Measurements from ENCODE around the gene LYPD6B. TPM values are rescaled to one million over a fixed set of nuclear protein-coding genes. Genes with fewer than 3 reads are reported as not detected.

The LYPD6B gene
- total and polyA plus RNA-seq, 7 experiments from 2014 or later = 0.37 to 1.7 TPM; not detected in 5

DNA sequence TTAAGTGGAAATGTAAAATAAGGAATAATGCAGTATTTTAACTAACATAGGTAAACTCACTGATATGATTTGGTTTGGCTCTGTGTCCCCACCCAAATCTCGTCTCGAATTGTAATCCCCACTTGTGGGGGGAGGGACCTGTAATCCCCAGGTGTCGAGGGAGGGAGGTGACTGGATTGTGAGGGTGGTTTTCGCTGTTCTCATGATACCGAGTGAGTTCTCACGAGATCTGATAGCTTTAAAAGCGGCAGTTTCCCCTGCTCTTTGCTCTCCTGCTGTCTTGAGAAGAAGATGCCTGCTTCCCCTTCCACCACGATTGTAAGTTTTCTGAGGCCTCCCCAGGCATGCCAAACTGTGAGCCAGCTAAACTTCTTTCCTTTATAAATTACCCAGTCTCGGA lies 182.5 kb downstream of the LYPD6B start:
- Mint-ChIP-seq H3K36me3 (no peaks in the 10 kb centered on the region), H3K27ac (peak overlapping the region in 1 of 9 donors; percentile 17), H3K4me3 (no peak overlapping the region), H3K27me3 (peaks cover 0 to 13% (median 8%) of the 10 kb centered on the region in 5 donors), H3K4me1 (peaks cover 0 to 2% (median 0%) of the 10 kb centered on the region in 7 donors), H3K9me3 (peaks cover 0 to 2% (median 0%) of the 10 kb centered on the region in 11 donors)
- intact Hi-C loops (cut with micrococcal nuclease) = no loop called here
- no peaks in the 10 kb centered on the region for H3K36me3 ChIP-seq (ENCODE audit: control insufficient read depth in 2 of 3, insufficient read depth in 3 of 3, low read length in 3 of 3)
- no peak overlapping the region for H3K4me3 ChIP-seq (ENCODE audit: low read length)
- DNase-seq (no peak), ATAC-seq (no peak)
- POLR2A ChIA-PET = no interaction called here
- no peak overlapping the region for H3K27ac ChIP-seq (ENCODE audit: low read depth, low read length)
- H3K9me3 ChIP-seq (ENCODE audit: control insufficient read depth in 2 of 3, low read length in 3 of 3) = no peaks in the 10 kb centered on the region
- CTCF ChIA-PET = no interaction called here
- H3K27me3 ChIP-seq (ENCODE audit: control insufficient read depth in 2 of 2, insufficient read depth in 2 of 2, low read length in 2 of 2) = no peaks in the 10 kb centered on the region
- no peaks in the 10 kb centered on the region for H3K4me1 ChIP-seq (ENCODE audit: control insufficient read depth in 2 of 2, insufficient read depth in 2 of 2, low read length in 2 of 2)

DNA sequence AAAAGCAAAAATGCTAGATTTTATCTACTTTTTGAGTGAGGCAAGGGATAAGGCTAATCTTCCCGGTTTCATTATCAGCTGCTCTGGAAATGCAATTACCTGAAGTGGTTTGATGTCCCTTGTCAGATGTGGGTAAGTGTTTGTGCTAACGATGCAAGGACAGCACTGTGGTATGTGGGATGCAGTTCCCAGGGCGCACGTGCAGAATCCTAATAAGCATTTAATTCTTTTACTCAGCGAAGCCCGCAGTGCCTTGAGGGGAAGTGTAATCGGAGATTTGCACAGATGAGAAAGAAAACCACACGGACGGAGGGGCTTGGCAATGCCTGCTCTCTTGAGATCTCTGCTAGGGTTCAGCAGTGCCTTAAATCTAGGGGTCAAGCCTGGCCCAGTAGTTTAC lies 183.4 kb downstream of the LYPD6B start:
- intact Hi-C loops (cut with micrococcal nuclease) = no loop called here
- Mint-ChIP-seq H3K9me3 (peaks cover 0 to 2% (median 0%) of the 10 kb centered on the region in 11 donors), H3K27ac (no peak overlapping the region), H3K4me3 (no peak overlapping the region), H3K4me1 (peaks cover 0 to 2% (median 0%) of the 10 kb centered on the region in 7 donors), H3K27me3 (peaks cover 4 to 20% (median 13%) of the 10 kb centered on the region in 5 donors), H3K36me3 (no peaks in the 10 kb centered on the region)
- DNase-seq = no peak
- ChIA-PET CTCF (no interaction called here), POLR2A (no interaction called here)
- H3K9me3 ChIP-seq (ENCODE audit: control insufficient read depth in 2 of 3, low read length in 3 of 3) = no peaks in the 10 kb centered on the region
- no peak overlapping the region for H3K4me3 ChIP-seq (ENCODE audit: low read length)
- no peaks in the 10 kb centered on the region for H3K4me1 ChIP-seq (ENCODE audit: control insufficient read depth in 2 of 2, insufficient read depth in 2 of 2, low read length in 2 of 2)
- H3K27me3 ChIP-seq (ENCODE audit: control insufficient read depth in 2 of 2, insufficient read depth in 2 of 2, low read length in 2 of 2) = no peaks in the 10 kb centered on the region
- no peaks in the 10 kb centered on the region for H3K36me3 ChIP-seq (ENCODE audit: control insufficient read depth in 2 of 3, insufficient read depth in 3 of 3, low read length in 3 of 3)
- ATAC-seq = no peak
- no peak overlapping the region for H3K27ac ChIP-seq (ENCODE audit: low read depth, low read length)

DNA sequence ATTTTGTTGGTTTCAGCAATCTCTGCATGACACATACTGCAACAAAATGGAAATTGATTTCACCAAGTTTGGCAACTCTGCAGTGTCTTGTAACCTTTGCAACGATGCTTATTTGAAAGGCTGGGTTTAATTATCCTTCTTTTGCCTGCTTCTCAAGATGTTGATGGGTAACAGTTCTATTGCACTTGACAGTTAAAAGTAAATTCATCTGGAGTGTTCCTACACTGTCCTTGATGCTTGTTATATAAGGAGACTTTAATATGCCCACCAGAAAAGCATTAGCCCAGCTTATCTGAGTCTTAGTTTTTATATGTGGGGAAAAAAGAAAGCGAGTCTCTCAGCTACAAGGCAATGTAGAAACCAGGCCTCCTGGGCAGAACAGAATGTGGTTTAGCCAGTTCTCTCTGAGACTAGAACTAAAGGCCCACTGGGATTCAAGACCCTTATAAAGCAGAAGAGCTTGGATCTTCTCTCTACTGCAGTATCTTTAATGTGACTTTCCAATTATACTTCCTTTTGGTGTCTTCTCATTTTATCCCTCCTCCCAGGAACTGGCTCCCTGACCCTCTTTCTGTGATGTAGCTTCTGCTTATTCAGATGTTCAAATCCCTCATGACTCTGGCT lies 185.1 kb downstream of the LYPD6B start:
- ATAC-seq (no peak), DNase-seq (no peak)
- Histone ChIP-seq H3K9me3 (ENCODE audit: control insufficient read depth in 2 of 3, low read length in 3 of 3) (no peaks in the 10 kb centered on the region), H3K36me3 (ENCODE audit: control insufficient read depth in 2 of 3, insufficient read depth in 3 of 3, low read length in 3 of 3) (no peaks in the 10 kb centered on the region), H3K4me1 (ENCODE audit: control insufficient read depth in 2 of 2, insufficient read depth in 2 of 2, low read length in 2 of 2) (no peaks in the 10 kb centered on the region), H3K4me3 (ENCODE audit: low read length) (no peak overlapping the region), H3K27ac (ENCODE audit: low read depth, low read length) (no peak overlapping the region), H3K27me3 (ENCODE audit: control insufficient read depth in 2 of 2, insufficient read depth in 2 of 2, low read length in 2 of 2) (no peaks in the 10 kb centered on the region)
- ChIA-PET CTCF (no interaction called here), POLR2A (no interaction called here)
- Mint-ChIP-seq H3K4me1 (peaks cover 0 to 2% (median 0%) of the 10 kb centered on the region in 7 donors), H3K27me3 (peaks cover 4 to 32% (median 25%) of the 10 kb centered on the region in 5 donors), H3K36me3 (no peaks in the 10 kb centered on the region), H3K4me3 (no peak overlapping the region), H3K9me3 (peaks cover 0 to 2% (median 0%) of the 10 kb centered on the region in 11 donors), H3K27ac (no peak overlapping the region)
- intact Hi-C loops (cut with micrococcal nuclease) = no loop called here

DNA sequence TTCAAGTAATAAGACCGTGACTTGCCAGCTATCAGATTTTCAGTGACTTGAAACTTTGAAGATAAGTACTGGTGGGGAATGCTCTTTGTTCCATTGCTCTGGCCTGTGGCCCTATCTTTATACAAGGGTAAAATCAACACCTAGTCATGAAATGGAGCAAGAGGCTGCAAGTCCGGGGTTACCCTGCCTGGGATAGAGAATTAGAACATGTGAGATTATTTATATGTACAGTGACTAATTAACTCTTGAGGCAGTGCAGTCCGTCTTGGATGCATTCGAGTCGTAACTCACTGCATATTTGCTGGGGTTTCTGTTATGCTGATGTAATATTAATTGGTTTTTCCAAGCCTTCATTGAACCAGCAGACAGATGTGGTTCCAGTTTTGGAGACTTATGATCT lies 186.0 kb downstream of the LYPD6B start:
- DNase-seq (no peak), ATAC-seq (no peak)
- Mint-ChIP-seq H3K9me3 (peaks cover 0 to 3% (median 0%) of the 10 kb centered on the region in 11 donors), H3K36me3 (no peaks in the 10 kb centered on the region), H3K27me3 (peaks cover 4 to 36% (median 29%) of the 10 kb centered on the region in 5 donors), H3K4me3 (no peak overlapping the region), H3K4me1 (peaks cover 0 to 2% (median 0%) of the 10 kb centered on the region in 7 donors), H3K27ac (no peak overlapping the region)
- Histone ChIP-seq H3K9me3 (ENCODE audit: control insufficient read depth in 2 of 3, low read length in 3 of 3) (no peaks in the 10 kb centered on the region), H3K27me3 (ENCODE audit: control insufficient read depth in 2 of 2, insufficient read depth in 2 of 2, low read length in 2 of 2) (no peaks in the 10 kb centered on the region), H3K4me3 (ENCODE audit: low read length) (no peak overlapping the region), H3K36me3 (ENCODE audit: control insufficient read depth in 2 of 3, insufficient read depth in 3 of 3, low read length in 3 of 3) (no peaks in the 10 kb centered on the region), H3K27ac (ENCODE audit: low read depth, low read length) (no peak overlapping the region), H3K4me1 (ENCODE audit: control insufficient read depth in 2 of 2, insufficient read depth in 2 of 2, low read length in 2 of 2) (no peaks in the 10 kb centered on the region)
- intact Hi-C loops (cut with micrococcal nuclease) = no loop called here
- ChIA-PET CTCF (no interaction called here), POLR2A (no interaction called here)

DNA sequence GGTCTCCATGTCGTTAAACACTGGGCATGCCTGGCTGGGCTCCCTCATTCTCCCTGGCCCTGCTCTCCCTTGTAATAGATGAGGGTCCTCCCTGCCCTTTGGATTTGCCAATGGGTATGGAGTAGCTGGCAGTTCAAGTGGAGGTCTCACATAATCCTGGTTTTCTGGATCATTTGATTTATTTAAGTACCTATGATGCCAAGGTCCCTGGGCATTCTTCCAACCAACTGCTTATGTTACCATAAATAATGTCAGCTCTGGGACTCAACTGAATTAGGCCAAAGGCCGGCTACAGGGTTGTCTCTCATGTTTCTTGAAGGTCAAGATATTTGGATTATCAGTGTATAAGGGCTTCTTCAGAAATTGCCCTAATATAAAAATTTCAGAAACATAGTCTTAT lies 186.9 kb downstream of the LYPD6B start:
- ChIA-PET CTCF (no interaction called here), POLR2A (no interaction called here)
- H3K27me3 Mint-ChIP-seq = peaks cover 2 to 40% (median 33%) of the 10 kb centered on the region in 5 donors
- peaks cover 0 to 2% (median 0%) of the 10 kb centered on the region in 7 donors for H3K4me1 Mint-ChIP-seq
- no peak overlapping the region for H3K4me3 Mint-ChIP-seq
- no peak overlapping the region for H3K27ac Mint-ChIP-seq
- DNase-seq (no peak), ATAC-seq (no peak)
- no peaks in the 10 kb centered on the region for H3K27me3 ChIP-seq (ENCODE audit: control insufficient read depth in 2 of 2, insufficient read depth in 2 of 2, low read length in 2 of 2)
- no peaks in the 10 kb centered on the region for H3K36me3 ChIP-seq (ENCODE audit: control insufficient read depth in 2 of 3, insufficient read depth in 3 of 3, low read length in 3 of 3)
- no peak overlapping the region for H3K27ac ChIP-seq (ENCODE audit: low read depth, low read length)
- no peaks in the 10 kb centered on the region for H3K9me3 ChIP-seq (ENCODE audit: control insufficient read depth in 2 of 3, low read length in 3 of 3)
- no peak overlapping the region for H3K4me3 ChIP-seq (ENCODE audit: low read length)
- no peaks in the 10 kb centered on the region for H3K36me3 Mint-ChIP-seq
- H3K4me1 ChIP-seq (ENCODE audit: control insufficient read depth in 2 of 2, insufficient read depth in 2 of 2, low read length in 2 of 2) = no peaks in the 10 kb centered on the region
- intact Hi-C loops (cut with micrococcal nuclease) = no loop called here
- H3K9me3 Mint-ChIP-seq = peaks cover 0 to 5% (median 0%) of the 10 kb centered on the region in 11 donors

DNA sequence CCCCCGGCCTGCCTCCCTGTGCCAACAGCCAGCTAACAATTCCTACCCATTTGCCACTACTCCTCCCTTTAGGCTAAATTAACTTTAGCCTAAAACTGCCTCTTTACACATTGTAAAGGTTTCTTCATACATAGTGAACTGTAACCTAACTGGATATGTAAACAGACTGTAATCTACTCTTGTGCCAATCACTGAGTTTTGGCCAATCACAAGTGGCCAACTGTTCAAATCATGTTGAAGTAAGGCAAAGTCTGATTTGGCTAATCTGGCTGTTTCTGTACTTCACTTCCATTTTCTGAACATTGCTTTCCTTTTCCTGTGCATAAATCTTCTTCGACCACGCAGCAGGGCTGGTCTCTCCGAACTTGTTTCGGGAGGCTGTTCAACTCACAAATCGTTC lies 188.3 kb downstream of the LYPD6B start:
- Histone ChIP-seq H3K27me3 (ENCODE audit: control insufficient read depth in 2 of 2, insufficient read depth in 2 of 2, low read length in 2 of 2) (no peaks in the 10 kb centered on the region), H3K9me3 (ENCODE audit: control insufficient read depth in 2 of 3, low read length in 3 of 3) (no peaks in the 10 kb centered on the region), H3K4me1 (ENCODE audit: control insufficient read depth in 2 of 2, insufficient read depth in 2 of 2, low read length in 2 of 2) (no peaks in the 10 kb centered on the region), H3K4me3 (ENCODE audit: low read length) (no peak overlapping the region), H3K27ac (ENCODE audit: low read depth, low read length) (no peak overlapping the region), H3K36me3 (ENCODE audit: control insufficient read depth in 2 of 3, insufficient read depth in 3 of 3, low read length in 3 of 3) (no peaks in the 10 kb centered on the region)
- Mint-ChIP-seq H3K27me3 (peaks cover 2 to 45% (median 34%) of the 10 kb centered on the region in 5 donors), H3K4me1 (peaks cover 0 to 2% (median 0%) of the 10 kb centered on the region in 7 donors), H3K27ac (no peak overlapping the region), H3K9me3 (peaks cover 0 to 5% (median 0%) of the 10 kb centered on the region in 11 donors), H3K4me3 (no peak overlapping the region), H3K36me3 (no peaks in the 10 kb centered on the region)
- POLR2A ChIA-PET = no interaction called here
- intact Hi-C loops (cut with micrococcal nuclease) = no loop called here
- no peak for ATAC-seq
- DNase-seq = no peak
- CTCF ChIA-PET = no interaction called here

DNA sequence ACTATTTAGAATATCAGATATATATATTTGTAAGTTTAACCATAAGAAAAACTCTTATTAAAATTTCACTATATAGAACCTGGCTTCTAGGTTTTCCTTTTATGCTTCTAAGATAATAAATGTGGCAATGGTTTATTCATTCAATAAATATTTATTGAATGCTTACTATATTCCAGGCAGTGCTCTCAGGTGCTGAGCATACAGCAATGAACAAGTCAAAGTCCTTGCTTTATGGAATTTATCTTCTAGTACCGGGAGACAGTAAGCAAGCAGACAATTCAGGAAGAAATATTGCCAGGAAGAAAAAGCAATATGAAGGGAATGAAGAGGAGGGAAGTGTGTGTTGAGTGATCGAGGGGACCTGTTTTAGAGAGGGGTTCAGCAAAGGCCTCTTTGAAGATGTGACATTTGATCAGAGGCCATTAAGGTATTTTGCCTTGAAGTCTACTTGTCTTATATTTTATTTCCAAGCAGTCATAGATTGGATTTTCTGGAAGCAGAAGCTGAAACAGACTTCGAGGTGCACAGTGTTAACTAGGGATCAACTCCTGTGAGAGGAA lies 197.4 kb downstream of the LYPD6B start:
- no peak for DNase-seq
- ChIA-PET CTCF (no interaction called here), POLR2A (no interaction called here)
- Histone ChIP-seq H3K9me3 (ENCODE audit: control insufficient read depth in 2 of 3, low read length in 3 of 3) (no peaks in the 10 kb centered on the region), H3K4me1 (ENCODE audit: control insufficient read depth in 2 of 2, insufficient read depth in 2 of 2, low read length in 2 of 2) (no peaks in the 10 kb centered on the region), H3K27me3 (ENCODE audit: control insufficient read depth in 2 of 2, insufficient read depth in 2 of 2, low read length in 2 of 2) (no peaks in the 10 kb centered on the region), H3K4me3 (ENCODE audit: low read length) (no peak overlapping the region), H3K27ac (ENCODE audit: low read depth, low read length) (no peak overlapping the region), H3K36me3 (ENCODE audit: control insufficient read depth in 2 of 3, insufficient read depth in 3 of 3, low read length in 3 of 3) (no peaks in the 10 kb centered on the region)
- Mint-ChIP-seq H3K4me3 (no peak overlapping the region), H3K4me1 (no peaks in the 10 kb centered on the region), H3K36me3 (no peaks in the 10 kb centered on the region), H3K27me3 (peaks cover 4 to 30% (median 11%) of the 10 kb centered on the region in 5 donors), H3K9me3 (peaks cover 0 to 5% (median 0%) of the 10 kb centered on the region in 11 donors), H3K27ac (no peak overlapping the region)
- no peak for ATAC-seq
- intact Hi-C loops (cut with micrococcal nuclease) = no loop called here
